HepG2 (cell line): ENCODE data around the gene PRSS36. TPM values are rescaled to one million over a fixed set of nuclear protein-coding genes. Genes with fewer than 3 reads are reported as not detected.
A peak's percentile ranks its signal among the peaks of the same experiment; 100 is the strongest.

Experiments used
- KAT2B ChIP-seq: fragments of 150-350 bp; IDR thresholded peaks from 2 replicates; pipeline ENCODE4 v1.6.1; 2014; ENCODE audit warnings: low read depth, low read length, borderline replicate concordance
- MTF1 ChIP-seq: sonication (generic); formaldehyde crosslinking; IDR thresholded peaks from 2 replicates; pipeline ENCODE4 v1.5.0; 2020; ENCODE audit warnings: missing genetic modification reagents
- MXD4 ChIP-seq: IDR thresholded peaks from 2 replicates; pipeline ENCODE4 v1.6.1; 2016; ENCODE audit warnings: mild to moderate bottlenecking, missing biosample characterization, missing genetic modification reagents
- TAF15 ChIP-seq: fragments of 200-400 bp; formaldehyde crosslinking; IDR thresholded peaks from one replicate; pipeline ENCODE4 v1.6.1; 2018; ENCODE audit warnings: mild to moderate bottlenecking, low read depth, low read length; ENCODE audit not compliant: poor library complexity, severe bottlenecking
- TRIM24 ChIP-seq: sonication (generic); formaldehyde crosslinking; IDR thresholded peaks from 2 replicates; pipeline ENCODE4 v1.8.0; 2022; ENCODE audit warnings: mild to moderate bottlenecking, missing genetic modification reagents
- ZFYVE20 ChIP-seq: sonication (generic); formaldehyde crosslinking; IDR thresholded peaks from 2 replicates; pipeline ENCODE4 v1.8.0; 2023; ENCODE audit warnings: low read depth, mild to moderate bottlenecking, moderate library complexity, missing genetic modification reagents, borderline replicate concordance
- ZNF121 ChIP-seq: sonication (generic); formaldehyde crosslinking; IDR thresholded peaks from 2 replicates; pipeline ENCODE4 v1.5.0; 2020; ENCODE audit warnings: mild to moderate bottlenecking, missing genetic modification reagents
- ZNF138 ChIP-seq: sonication (generic); formaldehyde crosslinking; IDR thresholded peaks from 2 replicates; pipeline ENCODE4 v1.5.0; 2020; ENCODE audit warnings: mild to moderate bottlenecking, low read depth, missing genetic modification reagents
- ZNF274 ChIP-seq: sonication (generic); formaldehyde crosslinking; IDR thresholded peaks from 2 replicates; pipeline ENCODE4 v1.5.1; 2020; ENCODE audit warnings: mild to moderate bottlenecking, missing genetic modification reagents
- ZNF543 ChIP-seq: sonication (generic); formaldehyde crosslinking; IDR thresholded peaks from 2 replicates; pipeline ENCODE4 v1.4.0; 2020; ENCODE audit warnings: mild to moderate bottlenecking, missing genetic modification reagents
- ZNF616 ChIP-seq: sonication (generic); formaldehyde crosslinking; IDR thresholded peaks from 2 replicates; pipeline ENCODE4 v1.5.0; 2020; ENCODE audit warnings: low read depth, mild to moderate bottlenecking, missing genetic modification reagents
- ZNF841 ChIP-seq: sonication (generic); formaldehyde crosslinking; IDR thresholded peaks from 2 replicates; pipeline ENCODE4 v1.8.1; 2023; ENCODE audit warnings: missing genetic modification reagents, borderline replicate concordance
- polyA plus RNA-seq, 8 experiments: library from polyadenylated mRNA; depleted of rRNA in 3 of 8; stranded (reverse) in 7 of 8; unstranded in 1 of 8; fragments of >200 nt; fragmentation: Illumina TruSeq in 4 of 8; extraction: Trizol in 4 of 8; gene quantifications; 2 replicates each; pipeline versions ENCODE4 v1.2.1 to v1.2.3, GENCODE V29; 2011 to 2016; ENCODE audit warnings: low read depth in 4 of 8, missing spikeins in 1 of 8, mixed read lengths in 1 of 8; ENCODE audit not compliant: insufficient read depth in 1 of 8
- total RNA-seq, 5 experiments: library from RNA; depleted of rRNA; stranded (reverse); fragments of >200 nt; fragmentation: Illumina TruSeq; extraction: Trizol; gene quantifications; 2 replicates each; pipeline ENCODE4 v1.2.3, GENCODE V29; 2016; ENCODE audit warnings: low read depth in 1 of 5
- TF ChIP-seq, protein P1 (sequence below): sonication (generic); formaldehyde crosslinking; conservative IDR thresholded peaks from 2 replicates; pipeline ENCODE4 v1.4.0; 2020; ENCODE audit warnings: missing genetic modification reagents
- TF ChIP-seq, protein P2 (sequence below): sonication (generic); formaldehyde crosslinking; IDR thresholded peaks from 2 replicates; pipeline ENCODE4 v1.5.0; 2020; ENCODE audit warnings: mild to moderate bottlenecking, missing genetic modification reagents, moderate library complexity
- TF ChIP-seq, protein P3 (sequence below): sonication (generic); formaldehyde crosslinking; IDR thresholded peaks from 2 replicates; pipeline ENCODE4 v1.5.0; 2020; ENCODE audit warnings: missing genetic modification reagents
- TF ChIP-seq, protein P4 (sequence below): sonication (generic); formaldehyde crosslinking; conservative IDR thresholded peaks from 2 replicates; pipeline ENCODE4 v1.4.0; 2020; ENCODE audit warnings: mild to moderate bottlenecking, missing genetic modification reagents, moderate library complexity

Gene PRSS36
- total and polyA plus RNA-seq, 2 of the 13 experiments (the other 11 are each of a cell fraction or from before 2014, with no cell fraction given), result 1.5 to 2.1 TPM

DNA sequence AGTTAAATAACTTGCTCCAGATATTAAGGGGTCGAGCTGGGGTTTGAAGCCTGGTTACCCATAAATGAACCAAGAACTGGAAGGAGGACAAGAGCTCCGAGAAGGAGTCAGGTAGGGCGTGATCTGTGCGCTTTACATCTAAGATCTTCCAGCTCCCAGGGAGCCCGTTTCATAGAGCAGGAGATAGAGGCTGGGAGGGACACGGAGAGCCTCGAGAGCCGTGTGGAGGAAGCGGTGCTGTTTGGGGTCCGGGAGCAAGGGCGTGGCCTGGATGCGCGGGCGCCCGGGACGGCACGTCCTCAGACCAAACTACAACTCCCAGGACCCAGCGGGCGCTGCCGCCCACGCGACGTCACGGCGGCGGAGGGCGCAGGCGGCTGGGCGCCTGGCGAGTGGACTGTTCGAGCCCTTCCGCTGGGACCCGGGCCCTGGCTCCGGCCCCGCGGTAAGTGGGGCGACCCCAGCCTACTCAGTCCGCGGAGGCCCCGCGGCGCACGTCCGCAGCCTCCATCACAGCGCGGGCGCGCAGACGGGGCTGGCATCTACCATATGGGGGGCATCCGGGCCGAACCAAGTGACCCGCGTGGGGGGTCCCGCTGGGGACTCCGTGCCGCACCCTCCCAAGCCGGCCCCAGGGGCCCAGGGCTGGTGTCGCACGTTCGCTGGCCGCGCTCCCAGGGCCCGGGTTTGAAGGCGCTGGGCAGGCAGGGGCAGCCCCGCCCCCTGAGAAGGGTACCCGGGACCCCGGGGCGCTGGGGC is 41.7 kb downstream of the PRSS36 start, which contains the start of gene BCKDK (continued):
- TF ChIP-seq ZNF274 (CRISPR knock-in tag) (0 out of 2 replicates have a peak, but pooled peaks have one; percentile 51), ZFYVE20 (CRISPR knock-in tag) (no peak), MTF1 (CRISPR knock-in tag) (no peak), TAF15 (peak; percentile 76), TRIM24 (CRISPR knock-in tag) (no peak), ZNF616 (CRISPR knock-in tag) (0 out of 2 replicates have a peak, but pooled peaks have one; percentile 60), ZNF138 (CRISPR knock-in tag) (peak; percentile 58; the same call in 1 of the 2 replicates), KAT2B (no peak), ZNF841 (CRISPR knock-in tag) (no peak), MXD4 (CRISPR knock-in tag) (no peak), ZNF543 (CRISPR knock-in tag) (no peak), ZNF121 (CRISPR knock-in tag) (0 out of 2 replicates have a peak, but pooled peaks have one; percentile 56)
- TF ChIP-seq, protein P1, sequence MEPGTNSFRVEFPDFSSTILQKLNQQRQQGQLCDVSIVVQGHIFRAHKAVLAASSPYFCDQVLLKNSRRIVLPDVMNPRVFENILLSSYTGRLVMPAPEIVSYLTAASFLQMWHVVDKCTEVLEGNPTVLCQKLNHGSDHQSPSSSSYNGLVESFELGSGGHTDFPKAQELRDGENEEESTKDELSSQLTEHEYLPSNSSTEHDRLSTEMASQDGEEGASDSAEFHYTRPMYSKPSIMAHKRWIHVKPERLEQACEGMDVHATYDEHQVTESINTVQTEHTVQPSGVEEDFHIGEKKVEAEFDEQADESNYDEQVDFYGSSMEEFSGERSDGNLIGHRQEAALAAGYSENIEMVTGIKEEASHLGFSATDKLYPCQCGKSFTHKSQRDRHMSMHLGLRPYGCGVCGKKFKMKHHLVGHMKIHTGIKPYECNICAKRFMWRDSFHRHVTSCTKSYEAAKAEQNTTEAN (CRISPR knock-in tag), result peak; percentile 30; the same call in 1 of the 2 replicates
- TF ChIP-seq, protein P2, sequence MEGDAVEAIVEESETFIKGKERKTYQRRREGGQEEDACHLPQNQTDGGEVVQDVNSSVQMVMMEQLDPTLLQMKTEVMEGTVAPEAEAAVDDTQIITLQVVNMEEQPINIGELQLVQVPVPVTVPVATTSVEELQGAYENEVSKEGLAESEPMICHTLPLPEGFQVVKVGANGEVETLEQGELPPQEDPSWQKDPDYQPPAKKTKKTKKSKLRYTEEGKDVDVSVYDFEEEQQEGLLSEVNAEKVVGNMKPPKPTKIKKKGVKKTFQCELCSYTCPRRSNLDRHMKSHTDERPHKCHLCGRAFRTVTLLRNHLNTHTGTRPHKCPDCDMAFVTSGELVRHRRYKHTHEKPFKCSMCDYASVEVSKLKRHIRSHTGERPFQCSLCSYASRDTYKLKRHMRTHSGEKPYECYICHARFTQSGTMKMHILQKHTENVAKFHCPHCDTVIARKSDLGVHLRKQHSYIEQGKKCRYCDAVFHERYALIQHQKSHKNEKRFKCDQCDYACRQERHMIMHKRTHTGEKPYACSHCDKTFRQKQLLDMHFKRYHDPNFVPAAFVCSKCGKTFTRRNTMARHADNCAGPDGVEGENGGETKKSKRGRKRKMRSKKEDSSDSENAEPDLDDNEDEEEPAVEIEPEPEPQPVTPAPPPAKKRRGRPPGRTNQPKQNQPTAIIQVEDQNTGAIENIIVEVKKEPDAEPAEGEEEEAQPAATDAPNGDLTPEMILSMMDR (CRISPR knock-in tag), result peak; percentile 29; the same call in 1 of the 2 replicates
- TF ChIP-seq, protein P3, sequence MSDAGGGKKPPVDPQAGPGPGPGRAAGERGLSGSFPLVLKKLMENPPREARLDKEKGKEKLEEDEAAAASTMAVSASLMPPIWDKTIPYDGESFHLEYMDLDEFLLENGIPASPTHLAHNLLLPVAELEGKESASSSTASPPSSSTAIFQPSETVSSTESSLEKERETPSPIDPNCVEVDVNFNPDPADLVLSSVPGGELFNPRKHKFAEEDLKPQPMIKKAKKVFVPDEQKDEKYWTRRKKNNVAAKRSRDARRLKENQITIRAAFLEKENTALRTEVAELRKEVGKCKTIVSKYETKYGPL (CRISPR knock-in tag), result no peak
- TF ChIP-seq, protein P4, sequence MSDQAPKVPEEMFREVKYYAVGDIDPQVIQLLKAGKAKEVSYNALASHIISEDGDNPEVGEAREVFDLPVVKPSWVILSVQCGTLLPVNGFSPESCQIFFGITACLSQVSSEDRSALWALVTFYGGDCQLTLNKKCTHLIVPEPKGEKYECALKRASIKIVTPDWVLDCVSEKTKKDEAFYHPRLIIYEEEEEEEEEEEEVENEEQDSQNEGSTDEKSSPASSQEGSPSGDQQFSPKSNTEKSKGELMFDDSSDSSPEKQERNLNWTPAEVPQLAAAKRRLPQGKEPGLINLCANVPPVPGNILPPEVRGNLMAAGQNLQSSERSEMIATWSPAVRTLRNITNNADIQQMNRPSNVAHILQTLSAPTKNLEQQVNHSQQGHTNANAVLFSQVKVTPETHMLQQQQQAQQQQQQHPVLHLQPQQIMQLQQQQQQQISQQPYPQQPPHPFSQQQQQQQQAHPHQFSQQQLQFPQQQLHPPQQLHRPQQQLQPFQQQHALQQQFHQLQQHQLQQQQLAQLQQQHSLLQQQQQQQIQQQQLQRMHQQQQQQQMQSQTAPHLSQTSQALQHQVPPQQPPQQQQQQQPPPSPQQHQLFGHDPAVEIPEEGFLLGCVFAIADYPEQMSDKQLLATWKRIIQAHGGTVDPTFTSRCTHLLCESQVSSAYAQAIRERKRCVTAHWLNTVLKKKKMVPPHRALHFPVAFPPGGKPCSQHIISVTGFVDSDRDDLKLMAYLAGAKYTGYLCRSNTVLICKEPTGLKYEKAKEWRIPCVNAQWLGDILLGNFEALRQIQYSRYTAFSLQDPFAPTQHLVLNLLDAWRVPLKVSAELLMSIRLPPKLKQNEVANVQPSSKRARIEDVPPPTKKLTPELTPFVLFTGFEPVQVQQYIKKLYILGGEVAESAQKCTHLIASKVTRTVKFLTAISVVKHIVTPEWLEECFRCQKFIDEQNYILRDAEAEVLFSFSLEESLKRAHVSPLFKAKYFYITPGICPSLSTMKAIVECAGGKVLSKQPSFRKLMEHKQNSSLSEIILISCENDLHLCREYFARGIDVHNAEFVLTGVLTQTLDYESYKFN (CRISPR knock-in tag), result peak; percentile 37; the same call in 1 of the 2 replicates
